ENCODE data around the gene PPP2R5D.

PPP2R5D gene

DNA sequence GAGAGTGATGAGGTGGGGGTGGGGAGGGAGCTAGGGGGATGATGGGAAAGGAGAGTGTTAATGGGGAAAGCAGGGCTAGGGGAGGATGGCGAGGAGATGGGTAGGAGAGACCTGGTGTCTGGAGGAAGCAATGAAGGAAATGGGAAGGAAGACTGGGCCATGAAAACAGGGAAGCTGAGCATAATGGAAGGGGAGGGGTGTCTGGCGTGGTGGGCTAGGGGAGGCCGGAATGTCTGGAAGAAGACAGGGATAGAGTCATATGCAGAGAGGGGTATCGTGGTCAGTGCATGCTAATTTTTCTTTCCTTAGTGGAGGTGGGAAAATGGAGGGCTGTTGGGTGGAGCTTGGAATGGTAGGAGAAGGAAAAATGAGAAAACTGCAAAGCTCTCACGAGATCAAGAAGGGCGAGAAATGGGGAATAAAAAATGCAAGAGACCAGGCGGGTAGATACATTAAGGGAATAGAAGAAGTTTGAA, 30.1 kb downstream of the PPP2R5D start:
- Histone ChIP-seq H3K27ac (ENCODE audit: low read depth, low read length) (peak overlapping the region; percentile 64), H3K79me2 (ENCODE audit: control insufficient read depth, insufficient read depth, low read length, unreplicated experiment) (peaks cover 53% of the 10 kb centered on the region), H2AFZ (ENCODE audit: low read length, unreplicated experiment) (peak overlapping the region; percentile 23), H3K4me3 (ENCODE audit: low read depth, low read length) (peak overlapping the region; percentile 89), H3K36me3 (ENCODE audit: insufficient read depth, low read length) (peaks cover 2% of the 10 kb centered on the region; the same call in 1 of the 2 replicates), H3K4me1 (ENCODE audit: control insufficient read depth, insufficient read depth, low read length, unreplicated experiment) (peaks cover 28% of the 10 kb centered on the region), H3K27me3 (ENCODE audit: insufficient read depth, low read length) (no peaks in the 10 kb centered on the region)

DNA sequence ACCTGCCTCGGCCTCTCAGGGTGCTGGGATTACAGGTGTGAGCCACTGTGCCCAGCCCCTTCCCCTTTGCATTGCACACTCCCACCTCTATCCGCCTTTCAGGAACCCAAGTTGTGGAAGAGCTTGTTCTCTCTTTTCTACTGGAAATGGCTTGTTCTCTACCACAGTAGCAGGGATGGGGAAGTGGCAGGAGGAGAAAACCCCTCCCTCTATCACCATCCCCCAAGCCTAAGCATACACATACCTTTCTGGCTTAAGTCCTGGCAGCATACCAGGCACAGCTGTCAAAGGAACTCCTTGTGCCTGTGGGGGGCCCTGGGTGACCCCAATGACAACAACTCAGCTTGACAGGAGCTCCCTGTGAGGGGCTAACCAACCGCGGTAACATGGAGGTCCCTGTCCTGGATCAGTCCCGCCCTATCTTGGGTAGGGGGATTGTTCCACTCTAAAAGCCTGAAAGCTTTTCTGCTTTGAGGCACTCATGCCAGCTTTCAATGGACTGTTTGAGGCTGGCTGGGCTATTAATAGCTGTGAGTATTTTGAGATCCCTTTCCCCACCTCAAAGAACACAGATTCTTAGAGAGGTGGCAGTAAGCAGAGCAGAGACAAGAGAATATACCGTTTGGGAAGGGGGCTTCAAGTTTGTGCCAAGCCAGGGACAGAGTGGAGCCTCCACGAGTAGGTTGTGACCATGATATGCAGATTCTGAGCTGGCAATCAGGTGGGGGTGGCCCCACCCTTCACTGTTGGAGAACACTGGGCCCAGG, 32.0 kb downstream of the PPP2R5D start:
- no peak overlapping the region for H3K4me3 ChIP-seq (ENCODE audit: low read depth, low read length)
- peaks cover 53% of the 10 kb centered on the region for H3K79me2 ChIP-seq (ENCODE audit: control insufficient read depth, insufficient read depth, low read length, unreplicated experiment)
- H3K27me3 ChIP-seq (ENCODE audit: insufficient read depth, low read length) = no peaks in the 10 kb centered on the region
- H2AFZ ChIP-seq (ENCODE audit: low read length, unreplicated experiment) = no peak overlapping the region
- peaks cover 34% of the 10 kb centered on the region for H3K4me1 ChIP-seq (ENCODE audit: control insufficient read depth, insufficient read depth, low read length, unreplicated experiment)
- H3K36me3 ChIP-seq (ENCODE audit: insufficient read depth, low read length) = no peaks in the 10 kb centered on the region; the same call in 1 of the 2 replicates
- H3K27ac ChIP-seq (ENCODE audit: low read depth, low read length) = no peak overlapping the region

- H3K27me3 ChIP-seq (ENCODE audit: insufficient read depth, low read length) = no peaks in the 10 kb centered on the region
- peaks cover 29% of the 10 kb centered on the region for H3K4me1 ChIP-seq (ENCODE audit: control insufficient read depth, insufficient read depth, low read length, unreplicated experiment)
- no peak overlapping the region for H3K27ac ChIP-seq (ENCODE audit: low read depth, low read length)
- no peak overlapping the region for H2AFZ ChIP-seq (ENCODE audit: low read length, unreplicated experiment)
- no peaks in the 10 kb centered on the region; the same call in 1 of the 2 replicates for H3K36me3 ChIP-seq (ENCODE audit: insufficient read depth, low read length)
- peaks cover 55% of the 10 kb centered on the region for H3K79me2 ChIP-seq (ENCODE audit: control insufficient read depth, insufficient read depth, low read length, unreplicated experiment)
- no peak overlapping the region for H3K4me3 ChIP-seq (ENCODE audit: low read depth, low read length)
Observed at GRCh38 chr6:43016943-43017334, 32.6 kb downstream of the PPP2R5D start.

DNA sequence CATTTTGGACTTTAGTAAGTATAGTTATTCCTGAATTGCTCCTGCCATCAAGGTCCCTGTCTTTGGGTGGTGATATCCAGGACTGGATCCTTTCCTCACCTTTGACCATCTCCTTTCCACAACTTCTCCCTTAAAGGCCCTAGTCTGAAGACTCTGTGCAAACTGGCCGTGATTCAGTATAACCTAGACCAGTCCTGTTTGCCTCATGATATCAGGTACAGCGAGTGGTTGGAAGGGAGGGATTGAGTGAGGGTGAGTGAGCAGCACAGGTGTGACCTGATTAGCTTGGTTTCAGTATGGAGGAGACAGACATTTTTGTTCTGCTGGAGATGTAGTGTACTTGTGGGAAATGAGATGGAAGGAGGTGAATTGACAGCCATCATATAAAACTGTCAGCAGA, 34.8 kb downstream of the PPP2R5D start:
- Histone ChIP-seq H2AFZ (ENCODE audit: low read length, unreplicated experiment) (no peak overlapping the region), H3K79me2 (ENCODE audit: control insufficient read depth, insufficient read depth, low read length, unreplicated experiment) (peaks cover 59% of the 10 kb centered on the region)

DNA sequence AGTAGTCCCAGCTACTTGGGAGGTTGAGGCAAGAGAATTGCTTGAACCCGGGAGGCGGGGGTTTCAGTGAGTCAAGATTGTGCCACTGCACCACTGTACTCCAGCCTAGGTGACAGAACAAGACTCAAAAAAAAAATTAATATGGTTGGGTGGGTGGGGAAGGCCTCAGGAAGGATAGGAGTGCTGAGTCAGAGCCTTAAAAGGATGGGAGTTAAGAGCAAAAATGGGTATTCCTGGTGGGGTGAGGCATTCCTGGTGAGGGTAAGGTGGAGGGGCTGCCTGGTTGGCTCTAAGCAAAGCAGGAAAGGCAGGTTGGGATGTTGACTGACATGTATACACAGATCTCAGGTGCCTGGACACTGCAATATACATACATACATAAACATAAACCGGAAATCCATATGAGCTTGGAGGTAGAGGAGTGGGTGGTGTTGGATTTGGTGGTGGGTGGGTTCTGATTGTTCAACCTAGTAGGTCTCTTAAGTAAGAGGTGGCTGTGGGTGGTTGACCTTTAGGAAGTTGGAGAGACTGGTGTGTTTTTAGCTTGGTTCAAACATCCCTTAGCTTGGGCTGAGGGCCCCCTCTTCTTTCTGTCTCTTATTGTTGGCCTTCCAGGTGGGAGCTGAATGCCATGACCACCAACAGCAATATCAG, 35.8 kb downstream of the PPP2R5D start:
- no peaks in the 10 kb centered on the region for H3K27me3 ChIP-seq (ENCODE audit: insufficient read depth, low read length)
- H3K4me1 ChIP-seq (ENCODE audit: control insufficient read depth, insufficient read depth, low read length, unreplicated experiment) = peaks cover 24% of the 10 kb centered on the region
- H3K79me2 ChIP-seq (ENCODE audit: control insufficient read depth, insufficient read depth, low read length, unreplicated experiment) = peaks cover 58% of the 10 kb centered on the region
- H3K36me3 ChIP-seq (ENCODE audit: insufficient read depth, low read length) = peaks cover 8% of the 10 kb centered on the region; the same call in 1 of the 2 replicates
- H2AFZ ChIP-seq (ENCODE audit: low read length, unreplicated experiment) = no peak overlapping the region
- peak overlapping the region; percentile 1; the same call in 1 of the 2 replicates for H3K27ac ChIP-seq (ENCODE audit: low read depth, low read length)
- H3K4me3 ChIP-seq (ENCODE audit: low read depth, low read length) = no peak overlapping the region

More for the DNA sequence above, 34.8 kb downstream of the PPP2R5D start:
- no peaks in the 10 kb centered on the region for H3K27me3 ChIP-seq (ENCODE audit: insufficient read depth, low read length)
- H3K4me3 ChIP-seq (ENCODE audit: low read depth, low read length) = no peak overlapping the region
- H3K4me1 ChIP-seq (ENCODE audit: control insufficient read depth, insufficient read depth, low read length, unreplicated experiment) = peaks cover 24% of the 10 kb centered on the region
- H3K36me3 ChIP-seq (ENCODE audit: insufficient read depth, low read length) = no peaks in the 10 kb centered on the region; the same call in 1 of the 2 replicates
- H3K27ac ChIP-seq (ENCODE audit: low read depth, low read length) = no peak overlapping the region

DNA sequence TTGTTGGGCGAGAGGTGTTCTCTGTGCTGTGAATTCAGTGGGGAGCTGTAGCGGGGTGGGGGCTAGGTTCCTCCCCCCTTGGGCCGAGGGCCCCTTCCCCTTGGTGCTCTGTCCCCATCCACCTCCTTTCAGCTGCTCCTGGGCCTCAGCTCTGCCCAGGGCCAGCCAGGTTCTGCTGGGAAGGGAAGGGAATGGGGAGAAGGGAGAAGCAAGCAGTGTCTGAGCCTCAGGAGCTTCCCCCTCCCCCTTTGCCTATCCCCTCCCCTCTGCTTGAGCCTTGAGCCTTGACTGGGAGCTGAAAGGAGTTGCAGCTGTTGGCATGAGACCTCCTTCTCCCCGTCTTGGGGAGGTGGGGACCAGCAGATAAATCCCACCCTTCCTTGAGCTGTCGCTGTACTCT, 36.5 kb downstream of the PPP2R5D start:
- Histone ChIP-seq H3K79me2 (ENCODE audit: control insufficient read depth, insufficient read depth, low read length, unreplicated experiment) (peaks cover 52% of the 10 kb centered on the region), H3K27ac (ENCODE audit: low read depth, low read length) (peak overlapping the region; percentile 75), H2AFZ (ENCODE audit: low read length, unreplicated experiment) (no peak overlapping the region)

DNA sequence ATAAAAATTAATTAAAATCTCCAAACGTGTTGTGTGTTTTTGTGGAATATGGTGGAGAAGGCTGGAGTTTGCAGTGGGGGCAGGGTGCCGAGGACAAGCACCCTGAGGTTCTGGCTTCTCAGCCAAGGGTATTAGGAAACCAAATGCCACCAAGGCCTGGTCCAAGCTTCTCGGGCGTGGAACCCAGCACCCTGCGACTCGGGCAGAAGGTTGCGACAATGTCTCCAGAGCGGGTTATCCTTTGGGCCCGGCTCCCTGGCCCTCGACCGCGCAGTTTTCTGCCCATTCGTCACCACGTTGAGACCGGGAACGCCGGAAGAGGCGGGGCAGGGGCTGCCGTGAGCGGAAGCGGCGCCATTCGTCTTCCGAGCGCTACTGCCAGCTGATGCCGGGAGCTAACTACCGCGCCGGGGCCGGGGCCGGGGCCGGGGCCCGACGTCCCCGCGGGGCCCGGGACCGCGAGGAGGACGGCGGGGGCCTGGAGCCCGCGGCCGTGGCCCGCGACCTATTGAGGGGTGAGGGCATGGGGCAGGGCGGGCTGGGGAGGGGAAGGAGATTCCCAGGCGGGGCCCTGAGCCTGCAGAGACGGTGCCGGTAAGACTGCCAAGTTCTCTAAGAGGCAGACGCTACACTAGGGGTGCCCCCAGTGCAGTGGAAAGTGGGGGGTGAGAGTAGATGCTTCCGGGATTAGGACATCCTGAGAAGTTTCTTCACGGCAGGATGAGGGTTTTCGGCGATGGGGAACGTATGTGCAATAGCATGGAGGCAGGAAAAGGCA, 37.1 kb downstream of the PPP2R5D start, which contains the start of gene RRP36:
RRP36 (plus strand) TSS at position 354 of the 778 bp plus-strand sequence; CDS start at position 386, 32 bp downstream.
- Histone ChIP-seq H2AFZ (ENCODE audit: low read length, unreplicated experiment) (peak within 1 kb of the TSS; percentile 40), H3K4me1 (ENCODE audit: control insufficient read depth, insufficient read depth, low read length, unreplicated experiment) (peaks cover 13% of the 10 kb centered on the region), H3K4me3 (ENCODE audit: low read depth, low read length) (peak within 1 kb of the TSS; percentile 100), H3K27me3 (ENCODE audit: insufficient read depth, low read length) (no peaks in the 10 kb centered on the region), H3K36me3 (ENCODE audit: insufficient read depth, low read length) (peaks cover 8% of the 10 kb centered on the region; the same call in 1 of the 2 replicates), H3K79me2 (ENCODE audit: control insufficient read depth, insufficient read depth, low read length, unreplicated experiment) (peaks cover 46% of the 10 kb centered on the region), H3K27ac (ENCODE audit: low read depth, low read length) (peak within 1 kb of the TSS; percentile 75)

More for the DNA sequence above, 36.5 kb downstream of the PPP2R5D start:
- Histone ChIP-seq H3K36me3 (ENCODE audit: insufficient read depth, low read length) (peaks cover 8% of the 10 kb centered on the region; the same call in 1 of the 2 replicates), H3K27me3 (ENCODE audit: insufficient read depth, low read length) (no peaks in the 10 kb centered on the region), H3K4me3 (ENCODE audit: low read depth, low read length) (peak overlapping the region; percentile 100), H3K4me1 (ENCODE audit: control insufficient read depth, insufficient read depth, low read length, unreplicated experiment) (peaks cover 19% of the 10 kb centered on the region)

DNA sequence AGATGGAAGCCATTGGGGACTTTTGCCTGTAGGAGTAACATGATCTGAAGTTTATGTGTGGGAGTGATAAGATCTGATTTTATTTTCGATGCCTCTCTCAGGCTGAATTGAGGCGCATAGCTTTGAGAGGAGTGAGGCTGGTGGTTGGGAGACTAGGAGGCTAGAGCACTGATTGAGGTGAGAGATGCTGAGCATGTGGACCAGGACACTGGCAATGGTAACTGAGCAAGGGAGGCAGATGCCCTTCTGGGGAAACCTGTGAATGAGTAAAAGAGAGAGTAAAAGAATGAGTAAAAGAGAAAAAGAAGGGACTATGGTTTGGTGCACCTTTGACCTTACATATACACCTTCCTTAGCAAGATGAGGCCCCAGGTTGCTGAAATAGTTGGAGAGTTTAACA, 40.1 kb downstream of the PPP2R5D start:
- peaks cover 23% of the 10 kb centered on the region for H3K36me3 ChIP-seq (ENCODE audit: insufficient read depth, low read length)

DNA sequence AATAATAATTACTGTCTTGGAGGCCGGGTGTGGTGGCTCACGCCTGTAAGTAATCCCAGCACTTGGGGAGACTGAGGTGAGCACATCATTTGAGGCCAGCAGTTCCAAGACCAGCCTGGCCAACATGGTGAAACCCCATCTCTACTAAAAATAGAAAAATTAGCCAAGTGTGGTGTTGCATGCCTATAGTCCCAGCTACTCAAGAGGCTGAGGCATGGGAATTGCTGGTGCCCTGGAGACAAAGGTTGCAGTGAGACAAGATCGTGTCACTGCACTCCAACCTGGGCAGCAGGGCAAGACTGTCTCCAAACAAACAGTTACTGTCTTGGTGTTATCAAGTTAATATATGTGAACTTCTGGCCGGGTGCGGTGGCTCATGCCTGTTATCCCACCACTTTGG, 42.0 kb downstream of the PPP2R5D start:
- H3K27ac ChIP-seq (ENCODE audit: low read depth, low read length) = no peak overlapping the region
- H3K36me3 ChIP-seq (ENCODE audit: insufficient read depth, low read length) = peaks cover 25% of the 10 kb centered on the region
- H3K4me1 ChIP-seq (ENCODE audit: control insufficient read depth, insufficient read depth, low read length, unreplicated experiment) = peaks cover 4% of the 10 kb centered on the region
- no peak overlapping the region for H2AFZ ChIP-seq (ENCODE audit: low read length, unreplicated experiment)
- H3K4me3 ChIP-seq (ENCODE audit: low read depth, low read length) = no peak overlapping the region
- H3K79me2 ChIP-seq (ENCODE audit: control insufficient read depth, insufficient read depth, low read length, unreplicated experiment) = peaks cover 32% of the 10 kb centered on the region
- H3K27me3 ChIP-seq (ENCODE audit: insufficient read depth, low read length) = no peaks in the 10 kb centered on the region

More for the DNA sequence above, 40.1 kb downstream of the PPP2R5D start:
- Histone ChIP-seq H3K4me3 (ENCODE audit: low read depth, low read length) (no peak overlapping the region), H3K4me1 (ENCODE audit: control insufficient read depth, insufficient read depth, low read length, unreplicated experiment) (peaks cover 10% of the 10 kb centered on the region), H3K79me2 (ENCODE audit: control insufficient read depth, insufficient read depth, low read length, unreplicated experiment) (peaks cover 32% of the 10 kb centered on the region), H3K27ac (ENCODE audit: low read depth, low read length) (no peak overlapping the region), H2AFZ (ENCODE audit: low read length, unreplicated experiment) (no peak overlapping the region), H3K27me3 (ENCODE audit: insufficient read depth, low read length) (no peaks in the 10 kb centered on the region)

GRCh38 chr6:43029120-43029519, 44.8 kb downstream of the PPP2R5D start:
- Histone ChIP-seq H3K4me1 (ENCODE audit: control insufficient read depth, insufficient read depth, low read length, unreplicated experiment) (no peaks in the 10 kb centered on the region), H3K79me2 (ENCODE audit: control insufficient read depth, insufficient read depth, low read length, unreplicated experiment) (peaks cover 10% of the 10 kb centered on the region), H2AFZ (ENCODE audit: low read length, unreplicated experiment) (no peak overlapping the region), H3K4me3 (ENCODE audit: low read depth, low read length) (no peak overlapping the region), H3K27ac (ENCODE audit: low read depth, low read length) (no peak overlapping the region), H3K36me3 (ENCODE audit: insufficient read depth, low read length) (peaks cover 26% of the 10 kb centered on the region), H3K27me3 (ENCODE audit: insufficient read depth, low read length) (no peaks in the 10 kb centered on the region)
